CD14-positive monocyte (primary cell): ENCODE measurements around the gene OR5K1. TPM values are rescaled to one million over a fixed set of nuclear protein-coding genes. Genes with fewer than 3 reads are reported as not detected.

Experiments
- DNase-seq, 3 donors: peaks; one replicate each; pipeline ENCODE4 v3.0.0-alpha.2; 2011 to 2022
- H2AFZ ChIP-seq: 2 replicates; pipeline ENCODE4 v1.6.0; 2012; ENCODE audit warnings: mild to moderate bottlenecking, low read depth, low read length, inconsistent platforms; ENCODE audit not compliant: insufficient read depth, poor library complexity, severe bottlenecking
- H3K27ac ChIP-seq, 2 donors: 1 replicate in 1 of 2; 2 replicates in 1 of 2; pipeline ENCODE4 v1.5.1; 2012 to 2013; ENCODE audit warnings: low read length in 2 of 2, control low read depth in 1 of 2, inconsistent platforms in 1 of 2, low read depth in 1 of 2, mild to moderate bottlenecking in 1 of 2
- H3K27me3 ChIP-seq, 2 donors: one replicate each; pipeline versions ENCODE4 v1.6.0 to v1.6.1; 2011 to 2013; ENCODE audit warnings: low read length in 2 of 2; ENCODE audit not compliant: control insufficient read depth in 2 of 2, insufficient read depth in 2 of 2
- H3K36me3 ChIP-seq, 2 donors: replicated peaks in 1 of 2; 1 replicate in 1 of 2; 2 replicates in 1 of 2; pipeline versions ENCODE4 v1.5.1 to v1.6.1; 2012 to 2013; ENCODE audit warnings: low read length in 2 of 2, control low read depth in 1 of 2, inconsistent platforms in 1 of 2, mild to moderate bottlenecking in 1 of 2; ENCODE audit not compliant: insufficient read depth in 2 of 2, control insufficient read depth in 1 of 2
- H3K4me1 ChIP-seq, 2 donors: 1 replicate in 1 of 2; 2 replicates in 1 of 2; pipeline versions ENCODE4 v1.5.1 to v1.6.1; 2012 to 2013; ENCODE audit warnings: low read length in 2 of 2, control low read depth in 1 of 2, inconsistent platforms in 1 of 2, mild to moderate bottlenecking in 1 of 2, moderate library complexity in 1 of 2; ENCODE audit not compliant: insufficient read depth in 2 of 2, control insufficient read depth in 1 of 2
- H3K4me2 ChIP-seq: replicated peaks from 2 replicates; pipeline ENCODE3; 2012; ENCODE audit warnings: low read length, moderate library complexity, mild to moderate bottlenecking; ENCODE audit not compliant: poor library complexity, severe bottlenecking; ENCODE audit errors: extremely low read depth
- H3K4me3 ChIP-seq, 3 experiments: fragments of 200-600 bp in 1 of 3; sonication (generic) in 1 of 3; replicated peaks in 1 of 3; 1 replicate in 2 of 3; 2 replicates in 1 of 3; pipeline ENCODE4 v1.5.1; 2011 to 2013; ENCODE audit warnings: low read length in 3 of 3, mild to moderate bottlenecking in 3 of 3, control low read depth in 2 of 3, low read depth in 2 of 3, inconsistent platforms in 1 of 3, moderate library complexity in 1 of 3
- H3K79me2 ChIP-seq: 2 replicates; pipeline ENCODE4 v1.6.0; 2012; ENCODE audit warnings: mild to moderate bottlenecking, control low read depth, inconsistent platforms, low read length, moderate library complexity; ENCODE audit not compliant: insufficient read depth
- H3K9ac ChIP-seq: 2 replicates; pipeline ENCODE4 v1.6.0; 2017; ENCODE audit warnings: low read length, mild to moderate bottlenecking; ENCODE audit not compliant: insufficient read depth, poor library complexity, severe bottlenecking
- H3K9me3 ChIP-seq, 2 donors: replicated peaks in 1 of 2; 1 replicate in 1 of 2; 2 replicates in 1 of 2; pipeline versions ENCODE4 v1.5.1 to v1.6.1; 2012 to 2013; ENCODE audit warnings: low read length in 2 of 2, control low read depth in 1 of 2; ENCODE audit not compliant: control insufficient read depth in 1 of 2, insufficient read depth in 1 of 2
- H4K20me1 ChIP-seq: 2 replicates; pipeline ENCODE4 v1.6.0; 2012; ENCODE audit warnings: mild to moderate bottlenecking, low read length, control low read depth, moderate library complexity; ENCODE audit not compliant: insufficient read depth
- H3K27ac Mint-ChIP-seq, 7 donors: one replicate each; pipeline ENCODE4 v1.8.0; 2020; ENCODE audit warnings: mild to moderate bottlenecking in 7 of 7, mixed read lengths in 7 of 7, moderate library complexity in 6 of 7, inconsistent platforms in 2 of 7
- H3K27me3 Mint-ChIP-seq, 3 donors: one replicate each; pipeline ENCODE4 v1.8.0; 2021 to 2022; ENCODE audit warnings: low read depth in 3 of 3, mild to moderate bottlenecking in 3 of 3, mixed read lengths in 3 of 3, moderate library complexity in 3 of 3, inconsistent platforms in 1 of 3
- H3K36me3 Mint-ChIP-seq, 2 donors: one replicate each; pipeline ENCODE4 v1.8.0; 2020; ENCODE audit warnings: mixed read lengths in 2 of 2, inconsistent platforms in 1 of 2, mild to moderate bottlenecking in 1 of 2
- H3K4me1 Mint-ChIP-seq: one replicate; pipeline ENCODE4 v1.8.0; 2020; ENCODE audit warnings: mild to moderate bottlenecking, mixed read lengths
- H3K4me3 Mint-ChIP-seq, 2 donors: one replicate each; pipeline ENCODE4 v1.8.0; 2020; ENCODE audit warnings: mild to moderate bottlenecking in 2 of 2, mixed read lengths in 2 of 2, moderate library complexity in 1 of 2
- H3K9me3 Mint-ChIP-seq, 7 donors: one replicate each; pipeline ENCODE4 v1.8.0; 2020 to 2022; ENCODE audit warnings: mixed read lengths in 7 of 7, mild to moderate bottlenecking in 6 of 7, moderate library complexity in 6 of 7, inconsistent platforms in 2 of 7
- WGBS: methylation state at CpG from one replicate; pipeline ENCODE4 v1.1.5; 2013; ENCODE audit warnings: missing lambda C conversion rate; ENCODE audit not compliant: insufficient coverage; 5-methylcytosine and 5-hydroxymethylcytosine counted together
- intact Hi-C, 2 donors: fragments of 100-400 bp; cut with micrococcal nuclease; formaldehyde crosslinking; loops; one replicate each; pipeline versions ENCODE4 v1.15.0 to v1.15.1; 2023
- polyA plus RNA-seq, 3 donors: library from polyadenylated mRNA; depleted of rRNA in 1 of 3; unstranded in 2 of 3; stranded (reverse) in 1 of 3; fragments of 300-500 nt in 2 of 3; fragments of >200 nt in 1 of 3; fragmentation: Illumina TruSeq in 2 of 3; gene quantifications; 1 replicate in 2 of 3; 2 replicates in 1 of 3; pipeline ENCODE4 v1.2.3, GENCODE V29; 2012 to 2021
- TF ChIP-seq, protein P1 (sequence below): fragments of 200-600 bp; IDR thresholded peaks from one replicate; pipeline ENCODE4 v1.8.0; 2022; ENCODE audit warnings: antibody characterized with exemption, mild to moderate bottlenecking

Gene OR5K1
- polyA plus RNA-seq, 3 donors: not detected

DNA sequence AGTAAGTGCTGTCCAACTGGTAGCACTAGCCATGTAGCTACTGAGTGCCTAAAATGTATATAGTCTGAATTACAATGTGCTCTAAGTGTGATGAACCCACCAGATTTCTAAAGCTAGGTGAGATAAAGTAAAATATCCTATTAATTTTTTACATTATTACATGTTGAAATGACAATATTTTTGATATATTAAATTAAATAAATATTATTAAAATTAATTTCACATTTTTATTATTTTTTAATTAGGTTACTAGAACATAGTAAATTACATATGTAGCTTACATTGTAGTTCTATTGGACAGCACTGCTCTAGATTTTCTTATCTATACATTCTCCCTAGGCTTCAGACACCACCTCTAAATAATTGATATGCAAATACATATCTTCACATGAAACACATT, 9.2 kb upstream of the OR5K1 start:
- intact Hi-C loops: no loop called here
- no peaks in the 10 kb centered on the region for H3K36me3 ChIP-seq
- H3K4me1 Mint-ChIP-seq: no peaks in the 10 kb centered on the region
- DNase-seq: no peak
- peaks cover 0 to 3% (median 0%) of the 10 kb centered on the region in 3 donors for H3K27me3 Mint-ChIP-seq
- H3K4me2 ChIP-seq: no peak overlapping the region
- no peaks in the 10 kb centered on the region for H3K79me2 ChIP-seq
- TF ChIP-seq, protein P1, sequence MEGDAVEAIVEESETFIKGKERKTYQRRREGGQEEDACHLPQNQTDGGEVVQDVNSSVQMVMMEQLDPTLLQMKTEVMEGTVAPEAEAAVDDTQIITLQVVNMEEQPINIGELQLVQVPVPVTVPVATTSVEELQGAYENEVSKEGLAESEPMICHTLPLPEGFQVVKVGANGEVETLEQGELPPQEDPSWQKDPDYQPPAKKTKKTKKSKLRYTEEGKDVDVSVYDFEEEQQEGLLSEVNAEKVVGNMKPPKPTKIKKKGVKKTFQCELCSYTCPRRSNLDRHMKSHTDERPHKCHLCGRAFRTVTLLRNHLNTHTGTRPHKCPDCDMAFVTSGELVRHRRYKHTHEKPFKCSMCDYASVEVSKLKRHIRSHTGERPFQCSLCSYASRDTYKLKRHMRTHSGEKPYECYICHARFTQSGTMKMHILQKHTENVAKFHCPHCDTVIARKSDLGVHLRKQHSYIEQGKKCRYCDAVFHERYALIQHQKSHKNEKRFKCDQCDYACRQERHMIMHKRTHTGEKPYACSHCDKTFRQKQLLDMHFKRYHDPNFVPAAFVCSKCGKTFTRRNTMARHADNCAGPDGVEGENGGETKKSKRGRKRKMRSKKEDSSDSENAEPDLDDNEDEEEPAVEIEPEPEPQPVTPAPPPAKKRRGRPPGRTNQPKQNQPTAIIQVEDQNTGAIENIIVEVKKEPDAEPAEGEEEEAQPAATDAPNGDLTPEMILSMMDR: no peak
- no peak overlapping the region for H3K27ac ChIP-seq
- no peak overlapping the region for H3K27ac Mint-ChIP-seq
- no peak overlapping the region for H3K4me3 Mint-ChIP-seq
- H3K9ac ChIP-seq: no peak overlapping the region
- no peaks in the 10 kb centered on the region for H3K9me3 ChIP-seq
- no peak overlapping the region for H3K4me3 ChIP-seq
- peaks cover 0 to 5% (median under 1%) of the 10 kb centered on the region in 7 donors for H3K9me3 Mint-ChIP-seq
- H4K20me1 ChIP-seq: no peaks in the 10 kb centered on the region
- H2AFZ ChIP-seq: no peak overlapping the region
- H3K4me1 ChIP-seq: no peaks in the 10 kb centered on the region
- H3K27me3 ChIP-seq: no peaks in the 10 kb centered on the region
- H3K36me3 Mint-ChIP-seq: no peaks in the 10 kb centered on the region

DNA sequence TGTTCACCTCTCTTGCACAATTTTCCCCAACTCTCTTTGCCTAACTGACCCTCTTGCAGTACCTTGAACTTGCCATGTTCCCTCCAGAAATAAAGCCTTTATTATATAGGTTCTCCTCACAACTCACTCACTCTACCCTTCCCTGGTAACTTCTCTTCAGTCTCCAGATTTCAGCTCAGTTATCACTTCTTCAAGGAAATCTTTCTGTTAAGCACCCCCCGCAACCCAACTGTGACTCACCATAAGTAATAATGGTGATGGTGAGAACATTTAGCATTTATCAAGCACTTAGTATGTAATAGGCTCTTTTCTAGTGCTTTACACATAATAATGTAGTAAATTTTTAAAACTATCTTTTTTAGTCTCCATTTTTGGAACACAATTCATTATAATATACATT, 8.1 kb upstream of the OR5K1 start:
- Histone ChIP-seq H3K4me3 (no peak overlapping the region), H3K79me2 (no peaks in the 10 kb centered on the region), H3K36me3 (no peaks in the 10 kb centered on the region), H3K4me1 (no peaks in the 10 kb centered on the region), H3K4me2 (no peak overlapping the region), H3K9me3 (no peaks in the 10 kb centered on the region), H3K9ac (no peak overlapping the region), H4K20me1 (no peaks in the 10 kb centered on the region), H3K27me3 (no peaks in the 10 kb centered on the region), H2AFZ (no peak overlapping the region), H3K27ac (no peak overlapping the region)
- peaks cover 0 to 5% (median 2%) of the 10 kb centered on the region in 7 donors for H3K9me3 Mint-ChIP-seq
- WGBS: no CpG with 5 or more reads among the region's 1 CpG
- H3K27ac Mint-ChIP-seq: no peak overlapping the region
- TF ChIP-seq, protein P1: no peak
- no peaks in the 10 kb centered on the region for H3K36me3 Mint-ChIP-seq
- peaks cover 0 to 3% (median 2%) of the 10 kb centered on the region in 3 donors for H3K27me3 Mint-ChIP-seq
- no peak overlapping the region for H3K4me3 Mint-ChIP-seq
- no peak for DNase-seq
- intact Hi-C loops: no loop called here
- H3K4me1 Mint-ChIP-seq: no peaks in the 10 kb centered on the region
